HG03457 (cell line): ENCODE results near the gene BCAS1.

Experiments used
- ATAC-seq: cut with Tn5 transposase; IDR thresholded peaks from one replicate; pipeline ENCODE4 v1.9.1; 2021; ENCODE audit warnings: moderate number of reproducible peaks; ENCODE audit not compliant: unreplicated experiment

BCAS1 gene

GRCh38 chr20:53894707-53895384 lies 175.5 kb downstream of the BCAS1 start:
- no peak for ATAC-seq
